Stimulated activated CD8-positive, alpha-beta memory T cell treated with anti-CD3 and anti-CD28 coated beads, Interleukin-12 subunit alpha, Interleukin-12 subunit beta, amount 100 ng/mL, for 4 hours (primary cell): ENCODE results near the gene PTPRJ.
"Not testable (repeated sequence)": the region's sequence is repeated elsewhere in the genome, so short reads cannot be mapped to it uniquely, and the experiment has no call there.

Experiments
- DNase-seq: peaks from one replicate; pipeline ENCODE4 v3.0.0-alpha.2; 2020; ENCODE audit warnings: low read depth

PTPRJ gene

DNA sequence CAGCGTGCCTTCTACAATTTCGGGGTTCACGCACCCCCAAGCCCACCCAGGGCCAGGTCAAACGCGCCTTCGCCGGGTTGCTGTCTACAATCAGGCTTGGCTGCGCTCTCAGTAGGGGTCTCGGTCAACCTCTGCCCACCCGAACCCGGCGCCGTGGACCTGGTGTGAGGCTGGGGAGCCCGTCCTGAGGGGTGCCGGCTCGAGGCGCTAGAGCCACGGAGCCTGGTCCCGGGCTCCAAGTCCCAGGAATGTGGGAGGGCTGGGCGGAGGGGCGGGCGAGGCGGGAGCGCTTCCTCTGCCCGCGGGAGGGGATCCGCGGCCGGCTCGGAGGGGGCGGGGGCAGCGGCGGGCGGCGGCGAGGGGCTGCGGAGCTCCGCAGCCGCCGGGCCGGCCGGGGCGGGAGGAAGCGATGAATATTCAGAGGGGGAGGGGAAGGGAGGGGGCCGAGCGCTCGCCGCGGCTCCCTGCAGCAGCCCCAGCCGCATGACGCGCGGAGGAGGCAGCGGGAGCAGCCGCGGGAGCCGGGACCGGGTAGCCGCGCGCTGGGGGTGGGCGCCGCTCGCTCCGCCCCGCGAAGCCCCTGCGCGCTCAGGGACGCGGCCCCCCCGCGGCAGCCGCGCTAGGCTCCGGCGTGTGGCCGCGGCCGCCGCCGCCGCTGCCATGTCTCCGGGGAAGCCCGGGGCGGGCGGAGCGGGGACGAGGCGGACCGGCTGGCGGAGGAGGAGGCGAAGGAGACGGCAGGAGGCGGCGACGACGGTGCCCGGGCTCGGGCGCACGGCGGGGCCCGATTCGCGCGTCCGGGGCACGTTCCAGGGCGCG is at the start of gene PTPRJ:
Gene PTPRJ (plus strand): TSS at position 472 of the 819 bp plus-strand sequence. CDS start 354 bp downstream, outside the sequence.
- DNase-seq = peak; percentile 58

- DNase-seq = no peak
Measured at GRCh38 chr11:47932544-47932943, 47.8 kb upstream of the PTPRJ start.

DNA sequence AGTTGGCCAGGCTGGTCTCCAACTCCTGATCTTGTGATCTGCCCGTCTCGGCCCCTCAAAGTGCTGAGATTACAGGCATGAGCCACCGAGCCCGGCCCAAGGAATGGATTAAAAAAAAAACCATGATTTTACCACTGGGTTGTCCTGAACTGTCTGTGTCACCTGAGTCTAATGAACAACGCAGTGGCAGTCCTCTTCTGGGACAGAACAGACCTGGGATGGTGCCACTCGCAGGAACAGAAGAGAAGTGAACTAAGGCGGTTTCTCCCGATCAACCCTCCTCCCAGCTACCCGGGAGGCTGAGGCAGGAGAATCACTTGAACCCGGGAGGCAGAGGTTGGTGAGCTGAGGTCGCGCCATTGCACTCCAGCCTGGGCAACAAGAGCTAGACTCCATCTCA is 46.6 kb upstream of the PTPRJ start:
- not testable (repeated sequence) for DNase-seq

DNA sequence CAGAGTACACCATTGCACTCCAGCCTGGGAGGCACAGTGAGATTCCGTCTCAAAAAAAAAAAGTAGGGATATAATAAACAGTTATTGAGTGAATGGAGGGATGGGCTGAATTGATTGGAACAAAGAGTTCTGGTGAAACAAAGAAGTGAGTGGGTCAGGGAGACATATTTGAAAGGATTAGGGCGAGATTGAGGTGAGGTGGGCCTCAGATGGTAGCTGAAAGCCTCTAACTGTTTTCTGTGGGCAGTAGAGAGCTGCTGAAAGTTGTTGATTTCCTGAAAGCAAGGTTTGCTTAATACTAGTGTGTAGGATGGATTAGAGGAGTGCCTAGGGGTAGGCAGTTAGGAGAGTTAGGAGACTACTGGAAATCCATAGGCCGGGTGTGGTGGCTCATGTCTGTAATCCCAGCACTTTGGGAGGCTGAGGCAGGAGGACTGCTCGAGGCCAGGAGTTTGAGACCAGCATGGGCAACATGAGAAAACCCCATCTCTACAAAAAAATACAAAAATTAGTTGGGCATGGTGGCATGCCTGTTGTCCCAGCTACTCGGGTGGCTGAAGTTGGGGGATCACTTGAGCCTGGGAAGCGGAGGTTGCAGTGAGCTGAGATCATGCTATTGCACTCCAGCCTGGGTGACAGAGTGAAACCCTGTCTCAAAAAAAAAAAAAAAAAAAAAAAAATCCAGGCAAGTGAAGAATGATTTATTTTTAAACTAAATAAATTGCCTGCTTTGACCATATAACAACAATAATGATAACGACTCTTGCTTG is 41.4 kb upstream of the PTPRJ start:
- no peak for DNase-seq

DNA sequence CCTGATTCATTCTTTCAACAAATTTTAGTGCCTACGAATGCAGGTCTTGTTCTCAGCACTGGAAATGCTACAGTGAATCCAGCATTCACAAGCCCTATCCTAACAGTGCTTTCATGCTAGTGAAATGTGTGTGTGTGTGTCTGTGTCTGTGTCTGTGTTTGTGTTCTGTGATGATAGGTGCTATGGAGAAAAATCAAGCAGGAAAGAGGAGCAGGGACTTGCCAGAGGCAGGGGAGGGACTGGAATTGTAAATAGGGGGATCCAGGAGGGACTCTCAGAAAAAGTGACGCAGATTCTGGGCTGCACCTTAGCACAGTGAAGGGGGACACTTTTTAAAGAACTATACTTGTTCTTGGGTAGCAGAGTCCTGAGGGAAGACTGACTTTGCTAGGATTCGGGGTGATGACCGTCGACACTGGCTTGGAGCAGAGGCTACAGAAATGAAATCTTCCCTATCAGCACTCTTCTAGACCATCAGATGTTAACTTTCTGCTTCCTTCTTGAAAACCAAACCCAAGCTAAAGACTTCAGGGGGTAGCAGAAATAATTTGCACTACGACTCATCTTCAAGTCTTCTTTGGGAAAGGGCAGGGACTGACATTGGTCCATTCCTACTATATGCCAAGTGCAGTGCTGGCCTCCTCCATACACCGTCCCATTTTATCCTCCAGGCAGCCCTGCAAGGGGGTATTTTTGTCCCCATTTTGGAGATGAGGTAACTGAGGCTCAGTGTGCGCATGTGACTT is 39.3 kb upstream of the PTPRJ start:
- no peak for DNase-seq

DNA sequence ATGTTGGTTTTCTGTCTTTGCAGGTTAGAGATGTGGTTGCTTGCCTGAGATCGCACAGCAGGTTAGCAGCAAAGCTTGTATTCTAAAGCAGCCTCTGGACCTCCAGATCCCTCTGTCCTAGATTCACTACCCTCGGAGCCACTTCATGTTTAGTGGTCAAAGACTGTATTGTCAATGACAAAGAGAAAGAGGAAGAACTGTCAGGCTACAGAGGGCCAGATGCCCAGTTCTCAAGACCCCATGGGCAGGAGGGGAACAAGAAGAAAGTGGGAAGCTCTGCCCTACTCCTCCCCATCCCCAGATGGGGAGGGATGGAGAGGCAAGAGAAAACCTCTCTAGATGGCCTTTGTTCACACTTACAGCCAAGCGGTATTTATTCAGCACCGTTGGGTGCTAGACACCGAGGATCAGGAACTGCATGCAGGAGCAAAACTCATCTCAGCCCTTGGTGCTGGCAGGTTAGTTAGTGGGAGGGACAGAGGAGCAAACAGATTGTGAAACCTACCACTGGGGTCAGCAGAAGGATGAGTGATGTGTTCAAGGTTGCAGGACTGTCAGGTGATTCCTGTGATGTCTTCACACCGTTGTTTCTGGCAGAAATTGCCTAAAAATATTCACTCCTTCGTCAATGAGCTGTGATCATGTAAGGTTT is 38.3 kb upstream of the PTPRJ start:
- no peak for DNase-seq

GRCh38 chr11:47943721-47944586 is 36.4 kb upstream of the PTPRJ start:
- no peak for DNase-seq

GRCh38 chr11:47944632-47945031 is 35.7 kb upstream of the PTPRJ start:
- DNase-seq = no peak

GRCh38 chr11:47946682-47947559 is 33.4 kb upstream of the PTPRJ start:
- DNase-seq = no peak

DNA sequence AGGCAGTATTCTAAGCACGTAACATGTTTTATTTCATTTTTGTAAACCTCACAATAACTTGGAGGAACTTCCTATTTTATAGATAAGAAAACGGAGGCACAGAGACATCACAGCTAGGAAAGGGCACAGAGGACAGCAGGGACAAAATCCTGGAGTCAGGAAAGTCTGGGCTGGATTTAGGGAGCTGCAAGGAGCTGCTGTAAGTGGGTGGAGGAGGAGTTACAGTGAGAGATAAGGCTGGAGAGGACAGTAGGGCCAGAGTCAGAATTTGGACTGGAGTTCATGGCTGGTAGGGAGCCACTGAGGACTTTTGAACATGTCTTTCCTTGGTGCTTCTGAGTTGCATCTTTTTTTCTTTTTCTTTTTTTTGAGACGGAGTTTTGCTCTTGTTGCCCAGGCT is 32.2 kb upstream of the PTPRJ start:
- DNase-seq = no peak

DNA sequence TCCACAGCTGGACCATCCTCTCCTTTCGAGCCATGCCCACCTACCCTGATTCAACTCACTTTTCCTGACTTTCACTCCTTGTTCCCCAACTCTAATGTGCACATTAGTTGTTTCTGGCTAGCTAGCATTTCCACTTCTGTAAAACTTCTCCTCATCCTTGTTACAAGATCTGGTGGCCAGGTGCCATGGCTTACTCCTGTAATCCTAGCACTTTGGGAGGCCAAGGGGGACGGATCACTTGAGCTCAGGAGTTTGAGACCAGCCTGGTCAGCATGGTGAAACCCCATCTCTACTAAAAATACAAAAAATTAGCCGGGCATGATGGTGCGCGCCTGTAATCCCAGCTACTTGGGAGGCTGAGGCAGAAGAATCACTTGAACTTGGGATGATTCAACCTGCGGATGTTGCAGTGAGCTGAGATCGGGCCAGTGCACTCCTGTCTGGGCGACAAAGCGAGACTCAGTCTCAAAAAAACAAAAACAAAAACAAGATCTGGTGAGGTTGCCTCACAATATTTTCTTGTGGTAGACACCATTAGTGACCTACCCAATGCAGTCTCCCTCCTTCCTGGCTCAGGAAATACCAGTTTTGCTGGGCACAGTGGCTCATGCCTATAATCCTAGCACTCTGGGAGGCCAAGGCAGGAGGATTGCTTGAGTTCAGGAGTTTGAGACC is 31.2 kb upstream of the PTPRJ start:
- not testable (repeated sequence) for DNase-seq

DNA sequence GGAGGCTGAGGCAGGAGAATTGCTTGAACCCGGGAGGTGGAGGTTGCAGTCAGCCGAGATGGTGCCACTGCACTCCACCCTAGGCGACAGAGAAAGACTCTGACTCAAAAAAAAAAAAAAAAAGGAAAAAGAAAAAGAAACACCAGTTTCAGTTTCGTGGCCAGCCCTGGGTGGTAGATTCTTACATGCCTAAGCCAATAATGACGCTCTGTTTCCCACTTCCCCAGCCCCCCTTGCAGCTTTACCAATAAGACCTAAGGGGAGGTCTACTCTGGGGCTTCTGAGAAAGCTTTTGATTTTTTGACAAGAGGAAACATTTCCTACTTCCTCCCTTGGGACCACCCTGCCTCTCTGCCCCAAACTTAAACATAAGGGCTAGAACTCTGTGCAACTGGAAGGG is 30.0 kb upstream of the PTPRJ start:
- peak; percentile 32 for DNase-seq

- DNase-seq = not testable (repeated sequence)
Measured at GRCh38 chr11:47951504-47951903, 28.9 kb upstream of the PTPRJ start.

- no peak for DNase-seq
Measured at GRCh38 chr11:47955061-47955755, 25.2 kb upstream of the PTPRJ start.

GRCh38 chr11:47960015-47960414 is 20.3 kb upstream of the PTPRJ start:
- no peak for DNase-seq

DNA sequence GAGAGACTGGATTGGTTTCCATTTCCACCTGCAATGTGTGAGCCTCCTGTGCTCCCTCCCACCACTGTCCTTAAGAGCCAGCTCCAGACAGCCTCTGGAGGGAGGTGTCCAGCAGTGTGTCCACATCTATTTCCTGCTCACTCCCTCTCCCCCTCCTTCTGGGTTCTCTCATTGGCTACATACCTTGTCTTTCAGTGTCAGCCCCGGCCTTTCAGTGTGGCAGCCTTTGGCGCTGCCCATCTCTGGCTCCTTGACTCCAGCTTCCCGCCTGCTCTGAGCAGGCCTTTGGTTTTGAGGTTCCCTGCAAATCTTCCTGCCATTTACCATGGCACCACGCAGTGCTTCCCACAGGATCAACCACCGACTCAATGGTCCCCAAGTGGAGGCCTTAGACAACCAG is 19.0 kb upstream of the PTPRJ start:
- DNase-seq = no peak

DNA sequence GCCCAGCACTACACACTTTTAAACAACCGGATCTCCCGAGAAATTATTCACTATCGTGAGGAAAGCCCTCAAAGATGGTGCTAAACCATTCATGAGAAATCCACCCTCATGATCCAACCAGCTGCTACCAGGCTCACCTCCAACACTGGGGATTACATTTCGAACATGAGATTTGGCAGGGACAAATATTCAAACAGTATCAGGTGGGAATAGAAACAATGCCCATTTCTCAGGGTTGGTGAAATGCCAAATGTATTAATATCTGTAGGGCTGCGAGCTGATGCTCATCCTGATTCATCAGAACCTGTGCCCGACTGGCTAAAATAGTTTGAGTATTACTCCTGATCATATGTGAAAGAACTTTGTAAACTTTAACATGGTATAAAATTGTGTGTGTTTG is 15.8 kb upstream of the PTPRJ start:
- DNase-seq = no peak

DNA sequence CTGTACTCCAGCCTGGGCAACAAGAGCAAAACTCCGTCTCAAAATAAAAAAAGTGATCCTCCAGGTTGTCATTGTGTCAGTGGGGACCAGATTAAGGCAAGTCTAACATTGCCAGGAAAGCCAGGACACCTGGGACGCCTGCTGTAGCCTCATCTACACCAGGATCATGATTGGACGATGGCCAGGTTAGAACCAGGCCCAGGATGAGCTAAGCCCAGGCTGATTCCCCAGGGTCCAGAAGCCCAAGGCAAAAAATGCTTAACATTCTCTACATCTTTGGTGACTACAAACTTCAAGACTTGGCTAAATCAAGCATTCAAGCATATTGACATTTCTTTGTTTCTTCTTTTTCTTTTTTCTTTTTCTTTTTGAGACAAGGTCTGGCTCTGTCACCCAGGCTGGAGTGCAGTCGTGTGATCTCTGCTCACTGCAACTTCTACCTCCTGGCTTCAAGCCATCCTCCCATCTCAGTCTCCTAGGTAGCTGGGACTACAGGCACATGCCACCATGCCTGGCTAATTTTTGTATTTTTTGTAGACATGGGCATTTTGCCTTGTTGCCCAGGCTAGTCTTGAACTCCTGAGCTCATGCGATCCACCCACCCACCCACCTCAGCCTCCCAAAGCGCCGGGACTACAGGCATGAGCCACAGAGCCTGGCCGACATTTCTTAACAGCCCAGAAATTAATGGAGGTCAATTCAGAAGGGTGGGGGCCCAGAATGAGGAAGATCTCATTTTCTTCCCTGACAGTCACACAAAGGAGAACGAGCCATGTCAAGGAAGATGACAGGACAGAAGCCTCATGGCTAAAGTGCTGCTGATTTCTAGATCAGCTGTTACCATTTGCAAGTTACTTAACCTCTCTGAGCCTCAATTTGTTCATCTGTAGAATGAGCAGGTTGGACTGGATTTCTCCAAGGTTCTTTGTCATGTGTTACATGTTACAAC is 12.5 kb upstream of the PTPRJ start:
- DNase-seq = no peak
